M059J (cell line): Measurements from ENCODE around the gene PAFAH1B1. TPM values are rescaled to one million over a fixed set of nuclear protein-coding genes. Genes with fewer than 3 reads are reported as not detected.

Experiments
- DNase-seq: peaks from one replicate; pipeline ENCODE4 v3.0.0-alpha.2; 2012; ENCODE audit warnings: low read depth
- total RNA-seq: library from RNA; depleted of rRNA; stranded (reverse); fragments of >200 nt; shearing (Covaris generic); gene quantifications from 2 replicates; pipeline ENCODE4 v1.2.3, GENCODE V29; 2014

PAFAH1B1 gene
- total RNA-seq, 1 experiment from 2014 or later = 109 TPM

DNA sequence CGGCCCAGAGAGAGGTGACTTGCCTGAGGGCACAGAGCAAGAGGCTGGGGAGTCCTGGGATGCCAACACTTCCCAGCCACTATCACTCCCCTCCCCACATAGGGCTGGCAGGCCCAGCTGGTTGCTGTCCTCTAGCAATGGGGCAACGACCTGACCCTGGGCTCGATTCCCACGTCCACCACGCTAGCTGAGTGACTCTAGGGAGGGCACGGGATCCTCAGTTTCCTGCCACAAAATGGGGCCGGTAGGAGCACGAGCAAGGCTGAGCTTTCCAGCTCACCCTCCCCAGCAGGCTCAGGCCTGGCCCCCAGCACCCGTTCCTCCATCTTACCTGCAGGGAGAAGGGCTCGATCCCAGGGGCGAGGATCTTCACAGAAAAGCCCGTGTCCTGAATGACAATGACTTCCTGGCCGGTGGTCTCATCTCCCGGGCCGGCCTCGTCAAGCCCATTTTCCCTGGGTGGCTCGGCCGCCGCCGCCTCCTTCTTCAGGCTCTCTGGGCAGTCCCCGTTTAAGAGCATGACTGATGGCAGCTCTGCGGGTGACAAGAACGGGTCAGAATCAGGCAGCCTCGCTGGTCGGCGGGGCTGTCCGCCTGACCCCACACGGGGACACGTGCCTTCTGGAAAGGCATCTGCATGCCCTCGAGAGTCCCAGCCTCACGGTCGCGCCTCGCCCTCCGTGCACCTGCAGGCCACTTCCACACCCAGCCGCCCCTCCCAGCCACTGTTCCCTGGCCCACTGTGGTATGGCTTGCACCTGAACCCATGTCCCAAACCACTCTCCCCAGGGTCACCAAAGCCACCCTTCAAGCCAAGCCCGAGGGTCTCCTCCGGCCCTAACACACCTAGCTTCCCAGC, 110.8 kb downstream of the PAFAH1B1 start:
- DNase-seq = no peak

DNA sequence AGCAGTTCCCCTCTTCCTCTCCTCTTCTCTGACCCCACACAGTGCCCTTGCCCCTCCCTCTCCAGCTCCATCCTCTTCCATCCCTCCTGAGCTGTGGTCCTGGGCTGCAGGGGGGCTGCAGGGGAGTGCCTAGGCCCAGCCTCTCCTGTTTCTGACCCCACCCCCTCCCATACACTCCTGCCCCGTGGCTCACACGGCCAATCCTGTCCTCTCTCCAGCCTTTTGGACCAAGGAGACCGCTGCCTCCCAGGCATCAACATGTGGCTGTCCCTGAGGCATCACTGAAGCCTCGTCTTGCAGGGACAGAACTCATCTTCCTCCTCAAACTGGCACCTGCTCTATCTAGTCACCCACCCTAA, 111.4 kb downstream of the PAFAH1B1 start:
- no peak for DNase-seq

DNA sequence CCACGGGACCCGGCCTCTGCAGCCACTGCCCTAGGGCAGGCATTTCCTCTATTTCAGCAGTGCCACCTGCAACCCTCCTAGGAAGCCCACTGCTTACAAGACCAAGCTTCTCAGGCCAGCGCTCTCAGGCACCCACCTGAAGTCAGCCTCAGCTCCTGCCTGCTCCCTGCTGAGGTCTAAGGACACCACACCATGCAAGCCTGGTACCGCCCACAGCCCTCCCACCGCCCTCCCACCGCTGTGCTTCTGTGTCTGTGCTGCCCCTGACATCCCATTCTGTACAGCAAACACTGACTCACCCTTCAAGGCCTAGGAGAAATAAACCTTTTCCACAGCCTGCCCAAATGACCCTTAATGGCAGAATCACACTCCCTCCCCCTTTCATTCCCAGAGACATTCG, 111.8 kb downstream of the PAFAH1B1 start:
- no peak for DNase-seq

DNA sequence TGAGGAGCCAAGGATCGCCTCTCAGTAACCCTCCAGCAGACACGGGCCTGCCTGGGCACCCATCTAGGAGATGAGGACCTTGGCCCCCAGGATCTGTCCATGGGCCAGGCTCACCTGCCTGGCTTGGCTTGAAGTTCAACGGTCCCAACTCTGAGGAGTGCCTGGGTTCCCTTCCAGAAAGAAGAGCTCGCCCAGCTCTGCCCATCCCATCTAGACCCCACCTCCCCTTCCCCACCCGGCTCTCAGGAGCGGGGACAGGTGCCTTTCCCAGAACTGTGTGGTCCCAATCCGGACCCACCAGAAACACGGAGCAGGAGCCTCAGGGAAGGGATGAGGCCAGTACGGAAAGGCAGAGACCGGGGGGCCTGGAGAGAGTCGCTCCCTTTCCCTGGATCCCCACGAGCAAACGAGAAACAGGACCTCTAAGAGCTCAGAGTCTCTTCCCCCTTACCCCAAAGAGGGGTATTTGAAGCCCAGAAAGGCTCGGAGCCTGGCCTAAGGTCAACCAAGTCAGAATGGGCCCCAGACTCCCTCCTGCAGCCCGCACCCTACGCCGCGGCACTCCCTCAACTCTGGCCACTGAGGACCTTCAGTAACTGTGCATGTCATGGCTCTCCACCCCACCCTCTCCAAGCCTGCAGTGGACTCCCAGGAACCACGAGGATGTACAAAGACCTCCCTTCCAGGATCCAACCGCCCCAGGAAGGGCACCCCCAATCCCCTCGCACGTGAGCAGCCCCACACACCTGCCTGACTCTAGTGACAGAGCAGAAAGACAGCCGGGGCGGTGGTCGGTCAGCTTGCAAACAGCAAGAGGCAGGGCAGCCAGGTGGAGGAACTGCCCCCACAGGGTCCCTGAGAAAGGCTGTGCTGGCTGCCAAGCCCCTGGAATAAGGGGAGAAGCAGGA, 112.7 kb downstream of the PAFAH1B1 start:
- no peak for DNase-seq

DNA sequence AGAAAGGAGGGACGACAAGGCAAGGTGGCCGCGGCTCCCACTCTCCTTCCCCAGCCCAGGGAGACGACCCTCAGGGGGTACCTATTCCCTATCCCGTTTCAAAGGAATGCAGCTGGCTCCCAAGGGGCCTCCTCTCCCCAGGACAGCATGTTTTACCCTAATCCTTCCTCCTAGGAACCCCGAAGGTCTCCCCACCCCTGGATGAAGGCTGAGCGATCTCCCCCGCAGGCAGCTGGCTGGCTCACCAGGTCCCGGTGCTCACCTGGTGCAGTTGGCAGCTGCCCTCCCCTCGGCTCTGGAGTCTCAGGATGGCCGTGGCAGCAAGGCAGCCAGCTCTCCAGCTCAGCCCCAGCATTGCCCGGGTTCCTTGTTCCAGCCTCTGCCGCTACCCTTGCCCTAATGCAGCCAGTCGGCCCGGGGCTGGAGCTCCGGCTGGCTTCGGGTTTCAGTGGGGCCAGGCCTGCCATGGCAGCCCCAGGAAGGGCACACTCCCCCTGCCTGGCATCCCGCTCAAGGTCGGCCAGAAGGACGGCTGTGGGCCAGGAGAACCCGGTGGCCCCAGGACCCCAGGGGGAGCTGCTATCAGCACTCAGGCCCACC, 113.6 kb downstream of the PAFAH1B1 start:
- no peak for DNase-seq

DNA sequence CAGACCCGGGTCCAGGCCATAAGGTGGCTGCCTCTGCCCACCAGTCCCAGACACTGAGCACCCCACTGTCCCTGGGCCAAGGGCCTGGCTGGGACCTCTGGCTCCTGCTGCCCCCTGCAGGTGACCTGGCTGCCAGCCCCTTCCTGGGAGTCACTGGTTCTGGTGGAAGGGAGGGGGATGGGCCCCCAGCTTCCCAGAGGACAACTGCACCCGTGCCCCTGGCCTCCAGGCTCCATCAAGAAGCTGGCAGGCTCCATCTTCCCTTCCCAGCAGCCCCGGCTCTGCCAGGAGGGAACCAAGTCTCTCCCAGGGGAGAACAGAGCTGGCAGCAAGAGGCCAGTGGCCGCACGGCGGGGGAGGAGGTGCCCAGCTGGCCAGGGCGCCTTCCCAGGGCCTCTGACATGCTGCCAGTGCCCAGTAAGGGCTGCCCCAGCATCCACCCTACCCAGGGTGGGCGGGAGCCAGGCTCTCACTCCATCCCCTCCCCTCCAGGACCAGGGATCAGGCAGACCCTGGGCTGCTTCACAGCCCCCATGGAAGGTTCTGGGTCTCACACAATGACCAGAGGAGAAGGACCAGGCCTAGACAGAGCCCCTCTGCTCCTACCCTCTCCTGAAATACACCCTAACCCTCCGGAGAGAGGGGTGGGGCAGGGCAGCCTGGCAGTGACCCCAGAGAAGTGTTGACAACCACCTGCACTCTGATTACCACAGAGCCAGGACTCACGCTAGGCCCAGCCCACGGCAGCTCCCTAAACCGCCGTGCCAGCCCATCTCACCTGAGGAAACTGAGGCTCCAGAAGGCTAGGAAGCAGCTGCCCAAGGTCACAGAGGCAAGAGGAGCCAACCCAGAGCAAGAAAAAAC, 114.5 kb downstream of the PAFAH1B1 start:
- no peak for DNase-seq

DNA sequence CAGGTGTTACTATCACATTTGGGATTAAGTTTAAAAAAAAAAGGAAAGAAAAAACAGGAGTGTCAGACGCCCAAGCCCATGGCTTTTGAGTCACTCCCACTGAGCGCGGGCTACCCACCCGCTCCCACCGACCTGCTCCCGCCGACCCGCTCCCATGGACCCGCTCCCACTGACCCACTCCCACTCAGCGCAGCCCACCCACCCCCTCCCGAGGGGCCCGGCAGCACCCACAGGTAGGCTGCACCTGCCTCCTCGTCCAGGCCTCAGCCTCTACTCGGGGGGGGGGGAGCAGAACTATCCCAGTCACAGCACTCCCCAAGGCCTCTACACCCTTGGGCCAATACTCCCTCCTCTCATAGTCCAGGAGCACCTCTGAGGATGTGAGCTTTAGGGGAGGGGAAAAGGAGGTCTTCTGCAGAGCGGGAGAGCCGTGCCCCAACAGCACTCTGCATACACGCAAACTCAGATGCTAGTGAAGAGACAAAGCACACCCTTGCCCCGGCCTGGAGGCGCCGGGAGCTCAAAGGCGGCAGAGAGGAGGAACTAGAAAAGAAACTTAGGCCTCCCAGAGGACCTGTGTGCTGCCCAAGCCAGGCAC, 115.2 kb downstream of the PAFAH1B1 start:
- no peak for DNase-seq

DNA sequence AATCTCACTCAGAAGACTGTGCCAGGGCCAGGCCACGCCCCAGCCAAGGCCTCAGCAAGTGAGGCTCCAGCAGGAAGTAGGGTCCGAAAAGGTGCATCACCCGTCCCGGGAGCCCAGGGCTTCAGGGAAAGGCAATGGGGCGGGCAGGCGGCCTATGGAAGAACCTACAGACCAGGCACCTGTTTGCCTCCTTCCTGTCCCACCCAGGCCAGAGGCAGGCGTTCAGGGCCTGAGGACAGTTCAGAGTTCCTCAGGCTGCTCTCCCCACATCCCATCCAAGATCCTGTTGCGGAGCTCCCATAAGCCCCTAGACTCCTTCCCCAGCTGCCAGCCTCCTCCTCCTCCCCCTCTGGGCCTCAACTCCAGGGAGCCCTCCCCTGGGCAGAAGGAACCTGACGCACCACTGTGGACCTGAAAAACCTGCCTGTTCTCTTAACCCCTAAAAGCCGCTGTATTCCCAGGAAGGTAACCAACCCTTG, 115.8 kb downstream of the PAFAH1B1 start:
- DNase-seq = no peak

DNA sequence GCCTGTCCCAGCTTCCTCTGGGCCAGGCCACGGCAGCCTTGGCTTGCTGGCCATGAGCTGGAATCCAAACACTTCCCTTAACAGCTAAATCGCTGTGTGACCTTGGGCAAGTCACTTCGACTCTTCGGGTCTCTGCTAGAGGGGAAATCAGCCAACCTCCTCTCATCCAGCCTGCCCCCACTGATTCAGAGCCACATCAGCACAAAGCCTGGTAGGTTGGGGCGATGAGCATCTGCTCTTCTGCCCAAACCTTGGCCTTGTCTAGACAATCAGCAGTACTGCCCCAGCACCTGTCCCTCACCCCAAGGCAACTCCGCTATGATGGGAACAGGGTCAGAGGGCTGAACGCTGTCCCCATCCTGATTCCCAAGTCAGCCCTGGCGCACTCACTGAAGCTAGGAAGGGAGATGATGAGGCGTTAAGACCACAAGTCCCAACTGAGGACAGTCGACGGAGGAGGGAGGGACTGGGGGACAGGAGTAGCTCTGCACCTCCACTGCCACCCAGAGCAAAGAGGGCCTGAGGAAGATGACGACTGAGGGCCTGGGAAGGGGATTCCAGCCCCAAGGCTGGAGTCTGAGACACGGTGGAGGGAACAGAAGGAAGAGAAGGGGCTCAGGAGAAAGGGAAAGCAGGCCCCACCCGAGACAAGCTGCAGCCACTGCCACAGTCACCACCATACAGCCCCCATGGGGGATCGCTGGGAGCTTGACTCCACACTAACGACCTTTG, 116.8 kb downstream of the PAFAH1B1 start:
- DNase-seq = no peak

DNA sequence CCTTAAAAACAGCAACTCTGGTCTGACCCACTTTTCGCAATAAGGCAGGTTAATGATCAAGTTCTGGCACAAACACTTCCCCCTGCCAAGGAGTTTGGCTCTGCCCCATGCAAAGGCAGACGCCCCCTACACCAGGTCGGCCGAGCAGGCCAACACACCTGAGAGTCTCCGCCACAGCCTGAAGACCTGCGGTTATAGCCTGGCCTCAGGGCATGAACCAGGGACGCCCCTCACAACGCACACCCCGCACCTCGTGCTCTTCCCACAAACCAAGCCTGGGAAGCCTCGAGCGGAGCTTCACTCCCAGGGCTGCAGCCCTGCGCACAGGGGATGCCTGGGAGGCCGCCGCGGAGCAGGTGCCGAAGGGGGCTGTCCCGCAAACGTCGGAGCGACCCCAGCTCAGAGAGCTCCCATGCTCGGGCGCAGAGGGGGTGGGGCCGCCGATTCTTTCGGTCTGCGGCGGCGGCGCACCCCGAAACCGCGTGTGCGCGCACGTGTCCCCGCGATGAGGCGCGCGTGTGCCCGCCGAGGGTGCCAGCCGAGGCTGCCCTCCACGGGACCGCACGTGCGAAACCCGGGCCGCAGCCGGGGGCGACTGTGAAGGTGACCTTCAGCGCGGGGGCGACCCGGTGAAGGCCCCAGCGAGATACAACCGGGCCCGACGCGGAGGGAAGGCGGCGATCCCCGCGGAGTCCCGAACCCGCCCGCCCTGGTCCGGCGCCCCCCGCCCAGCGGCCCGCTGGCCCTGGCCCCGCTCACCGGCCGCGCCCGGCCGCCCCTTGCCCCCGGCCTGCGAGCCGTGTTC, 117.6 kb downstream of the PAFAH1B1 start:
- DNase-seq = no peak

DNA sequence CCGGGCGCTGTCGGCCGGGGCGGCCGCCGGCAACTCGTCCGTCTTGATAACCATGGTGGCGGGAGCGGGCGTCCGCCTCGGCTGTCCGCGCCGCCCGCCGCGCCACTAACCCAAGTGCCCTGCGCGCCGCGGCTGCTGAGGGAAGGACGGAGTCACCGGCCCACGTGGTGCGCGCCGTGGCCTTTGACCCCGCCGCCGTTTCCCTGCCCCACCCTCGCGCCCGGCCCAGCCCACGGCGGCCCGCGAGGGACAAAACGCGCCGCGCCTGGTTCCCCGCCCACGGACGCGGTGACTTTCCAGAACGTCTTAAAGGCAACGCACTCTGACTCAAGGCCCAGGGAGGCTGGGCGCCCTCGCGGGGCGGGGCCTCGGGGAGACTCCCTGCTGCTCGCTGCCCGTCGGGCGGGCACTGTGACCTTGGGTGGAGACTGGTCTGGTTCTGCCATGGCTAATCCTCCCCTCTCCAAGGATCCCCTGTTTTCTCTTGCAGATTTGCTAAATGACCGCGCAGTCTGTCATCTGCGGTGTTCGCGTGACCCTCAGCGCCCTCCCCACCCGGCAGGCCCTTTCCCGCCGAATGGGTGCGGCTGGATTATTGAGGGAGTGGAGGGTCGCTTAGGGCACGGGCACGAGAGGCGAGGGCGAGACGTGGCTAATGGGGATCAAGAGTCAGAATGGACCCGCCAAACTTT, 118.3 kb downstream of the PAFAH1B1 start, which contains the start of gene CLUH:
Gene CLUH, minus strand, starts transcription at position 157 of the 692 bp plus-strand sequence. Its CDS starts 103 bp downstream, at position 54.
- peak; percentile 95 for DNase-seq

DNA sequence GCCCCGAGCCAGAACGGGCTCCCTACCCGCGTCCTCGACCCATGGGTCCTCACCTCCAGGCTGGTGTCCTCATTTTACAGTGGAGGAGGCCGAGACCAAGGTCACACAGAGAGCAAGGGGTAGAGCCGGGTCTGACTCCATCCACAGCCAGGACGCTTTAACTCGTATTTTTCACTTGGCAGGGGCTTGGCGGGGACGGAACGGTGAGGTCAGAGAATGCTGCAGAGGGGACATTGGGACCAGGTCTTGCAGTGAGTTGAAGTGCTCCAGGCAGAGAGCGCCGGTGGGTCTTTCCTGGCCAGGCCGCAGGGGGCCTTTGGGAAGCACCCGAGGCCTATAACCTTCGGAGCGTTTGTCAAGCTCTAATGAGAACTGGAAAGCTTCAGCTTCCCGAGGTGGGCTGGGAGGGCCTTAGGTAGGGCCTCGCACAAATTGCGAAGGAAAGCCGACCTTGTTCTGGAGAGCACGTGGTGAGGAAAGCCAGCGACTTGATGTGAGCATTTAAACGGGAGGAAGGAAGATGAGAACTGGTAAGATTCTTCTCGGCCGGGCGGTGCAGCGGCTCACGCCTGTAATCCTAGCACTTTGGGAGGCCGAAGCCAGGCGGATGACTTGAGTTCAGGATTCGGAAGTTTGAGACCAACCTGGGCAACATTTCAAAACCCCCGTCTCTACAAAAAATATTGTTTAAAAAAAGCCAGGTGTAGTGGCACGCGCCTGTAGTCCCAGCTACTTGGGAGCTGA, 119.0 kb downstream of the PAFAH1B1 start:
- no peak for DNase-seq

DNA sequence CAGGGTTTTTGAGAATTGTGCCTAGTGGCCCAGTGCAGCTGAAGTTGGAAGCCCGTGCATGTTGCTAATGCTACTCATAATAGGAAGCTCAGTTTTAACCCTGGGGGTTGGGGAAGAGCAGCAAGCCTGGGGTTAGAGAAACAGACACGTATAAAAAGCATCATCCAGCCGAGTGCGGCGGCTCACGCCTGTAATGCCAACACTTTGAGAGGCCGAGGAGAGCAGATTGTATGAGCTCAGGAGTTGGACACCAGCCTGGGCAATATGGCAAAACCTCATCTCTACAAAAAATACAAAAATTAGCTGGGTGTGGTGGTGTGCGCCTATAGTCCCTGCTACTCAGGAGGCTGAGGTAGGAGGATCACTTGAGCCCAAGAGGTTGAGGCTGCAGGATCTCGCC, 120.4 kb downstream of the PAFAH1B1 start:
- DNase-seq = no peak

DNA sequence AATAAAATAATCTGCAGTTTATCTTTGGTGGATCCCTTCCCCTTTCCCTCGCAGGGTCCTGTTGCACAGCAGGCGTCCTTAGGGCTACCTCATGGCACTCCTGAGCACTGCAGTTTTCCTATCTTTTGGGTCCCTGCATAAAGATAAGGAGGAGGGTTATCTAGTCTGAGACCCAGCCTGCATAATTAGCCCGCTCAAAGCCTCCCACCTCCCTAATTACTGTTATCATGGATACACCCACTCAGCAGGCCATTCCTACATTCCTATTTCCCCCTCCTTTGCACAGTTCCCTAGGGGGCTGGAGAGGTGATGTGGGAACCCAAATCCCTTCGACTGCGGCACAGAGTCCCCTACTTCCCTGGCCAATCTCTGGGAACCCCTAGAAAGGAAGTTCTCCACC, 123.2 kb downstream of the PAFAH1B1 start:
- no peak for DNase-seq

DNA sequence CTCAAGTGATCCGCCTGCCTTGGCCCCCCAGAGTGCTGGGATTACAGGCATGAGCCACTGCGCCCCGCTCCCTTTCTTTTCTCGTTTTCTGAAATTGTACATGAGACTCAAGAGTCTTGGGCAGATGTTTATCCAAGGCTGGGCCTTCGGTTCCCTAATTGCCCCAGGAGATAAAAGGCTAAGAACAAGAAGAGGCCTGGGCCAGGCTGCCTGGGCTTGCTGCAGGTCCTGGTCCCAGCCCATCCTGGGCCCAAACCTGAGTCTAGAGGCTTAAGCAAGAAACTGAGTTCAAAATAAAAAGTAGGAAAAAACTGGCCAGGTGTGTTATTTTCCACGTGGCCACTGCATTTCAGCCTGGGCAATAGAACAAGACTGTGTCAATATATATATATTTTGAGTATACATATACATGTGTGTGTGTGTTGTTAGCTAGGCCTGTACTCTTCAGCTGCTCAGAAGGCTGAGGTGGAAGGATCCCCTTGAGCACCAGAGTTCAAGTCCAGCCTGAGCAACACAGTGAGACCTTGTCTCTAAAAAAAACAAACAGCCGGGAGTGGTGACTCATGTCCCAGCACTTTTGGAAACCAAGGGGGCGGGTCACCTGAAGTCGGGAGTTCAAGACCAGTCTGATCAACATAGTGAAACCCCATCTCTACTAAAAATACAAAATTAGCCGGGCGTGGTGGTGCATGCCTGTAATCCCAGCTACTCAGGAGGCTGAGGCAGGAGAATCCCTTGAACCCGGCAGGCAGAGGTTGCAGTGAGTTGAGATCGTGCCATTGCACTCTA, 124.9 kb downstream of the PAFAH1B1 start:
- DNase-seq = peak; percentile 54

DNA sequence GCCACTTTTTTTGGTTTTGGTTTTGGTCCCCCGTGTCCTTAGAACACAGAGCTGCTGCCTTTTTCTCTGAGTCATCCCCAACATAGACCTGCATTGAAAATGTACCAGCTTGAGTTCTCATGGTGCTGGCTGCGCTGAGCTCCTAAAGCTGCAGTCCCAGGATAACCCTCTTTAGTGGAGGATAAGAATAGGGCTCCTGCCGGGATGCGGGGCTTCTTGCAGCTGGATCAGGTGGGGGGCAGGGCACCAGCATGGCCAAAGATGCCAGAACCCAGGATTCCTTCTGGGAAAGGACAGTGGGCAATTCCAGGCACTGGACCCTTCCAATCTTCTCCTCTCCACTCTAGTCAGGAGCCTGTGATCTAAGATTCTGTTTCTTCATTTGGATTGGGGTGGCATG, 126.4 kb downstream of the PAFAH1B1 start:
- DNase-seq = no peak

DNA sequence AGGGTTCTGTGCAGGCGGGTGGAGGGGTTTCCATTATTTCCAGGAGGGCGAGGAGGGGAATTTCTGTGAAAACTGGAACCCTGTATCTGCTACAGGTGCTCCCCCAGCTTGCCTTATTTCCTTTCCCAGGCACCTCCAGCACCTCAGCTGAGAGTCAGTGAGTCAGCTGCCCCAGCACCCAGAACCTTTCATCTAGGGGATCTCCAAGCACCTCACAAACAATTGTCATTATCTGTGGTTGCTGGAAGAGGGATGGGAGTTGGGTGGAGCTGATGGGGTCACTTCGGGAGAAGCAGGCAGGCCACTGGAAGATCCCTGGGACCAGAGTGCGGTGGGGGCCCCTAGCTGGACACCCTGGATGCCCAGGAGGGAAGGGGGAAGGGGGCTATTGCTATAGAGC, 128.1 kb downstream of the PAFAH1B1 start:
- DNase-seq = no peak
